NCI-H2227 treated with DMSO at 0.1 percent for 48 hours (cell line): Measurements from ENCODE around the gene IGFBP7.
"Not testable (repeated sequence)": the region's sequence is repeated elsewhere in the genome, so short reads cannot be mapped to it uniquely, and the experiment has no call there.

ENCODE experiments used
- DNase-seq: peaks from one replicate; lab custom pipeline; 2025; lab: John Stamatoyannopoulos, UW

The IGFBP7 gene

DNA sequence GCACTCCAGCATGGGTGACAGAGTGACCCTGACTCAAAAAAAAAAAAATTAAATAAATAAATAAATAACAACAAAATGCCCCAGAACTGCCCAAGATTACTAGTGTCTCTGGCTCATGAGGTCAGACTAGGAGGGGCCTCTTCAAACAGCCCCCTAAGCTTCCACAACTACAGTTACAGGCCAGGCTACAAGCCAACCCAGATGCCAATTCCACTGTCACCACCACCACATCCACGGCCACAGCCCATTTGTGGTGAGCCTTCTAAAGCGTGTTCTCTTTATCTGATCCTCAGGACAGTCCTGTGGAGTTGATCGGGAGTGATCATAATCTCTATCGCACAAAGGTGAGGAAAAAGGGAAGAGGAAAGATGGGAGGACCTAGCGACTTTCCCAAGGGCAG lies 36.6 kb downstream of the IGFBP7 start:
- no peak for DNase-seq

DNA sequence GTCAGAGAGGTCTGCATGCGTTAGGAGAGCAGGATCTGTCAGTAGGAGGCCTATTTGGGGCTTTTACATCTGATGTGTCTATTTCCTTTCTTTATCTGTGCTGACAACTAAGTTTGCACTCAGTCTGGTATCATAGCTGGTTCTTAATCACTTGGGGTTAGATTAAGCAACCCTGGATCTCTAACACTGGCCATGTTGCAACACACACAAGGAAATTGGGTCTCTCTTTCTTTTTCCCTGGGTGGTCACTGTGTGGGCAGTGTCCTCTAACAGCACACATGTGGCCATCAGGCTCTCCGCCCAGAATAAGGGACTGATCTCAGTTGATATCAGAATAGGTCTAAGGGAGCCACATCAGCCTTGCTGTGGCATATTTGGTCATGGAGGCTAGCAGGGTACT lies 38.9 kb downstream of the IGFBP7 start:
- DNase-seq, result no peak

DNA sequence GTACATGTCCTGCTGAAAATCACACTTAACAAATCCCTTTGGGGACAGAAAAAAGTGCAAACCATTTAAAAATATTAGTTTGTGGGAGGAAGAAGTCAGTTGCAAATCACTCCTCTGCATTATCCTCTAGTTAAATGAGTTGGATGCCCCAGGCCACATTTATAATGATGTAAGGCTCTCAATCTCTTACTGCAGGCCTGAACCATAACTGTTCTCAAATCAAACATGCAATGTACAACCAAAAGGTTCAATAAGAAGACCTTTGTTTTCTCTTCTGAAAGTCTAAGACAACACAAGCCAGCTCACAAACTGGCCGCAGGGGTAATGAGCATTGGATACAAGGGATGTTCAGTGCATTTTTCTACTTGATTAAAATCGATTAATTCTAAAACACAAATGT lies 39.7 kb downstream of the IGFBP7 start:
- no peak for DNase-seq

DNA sequence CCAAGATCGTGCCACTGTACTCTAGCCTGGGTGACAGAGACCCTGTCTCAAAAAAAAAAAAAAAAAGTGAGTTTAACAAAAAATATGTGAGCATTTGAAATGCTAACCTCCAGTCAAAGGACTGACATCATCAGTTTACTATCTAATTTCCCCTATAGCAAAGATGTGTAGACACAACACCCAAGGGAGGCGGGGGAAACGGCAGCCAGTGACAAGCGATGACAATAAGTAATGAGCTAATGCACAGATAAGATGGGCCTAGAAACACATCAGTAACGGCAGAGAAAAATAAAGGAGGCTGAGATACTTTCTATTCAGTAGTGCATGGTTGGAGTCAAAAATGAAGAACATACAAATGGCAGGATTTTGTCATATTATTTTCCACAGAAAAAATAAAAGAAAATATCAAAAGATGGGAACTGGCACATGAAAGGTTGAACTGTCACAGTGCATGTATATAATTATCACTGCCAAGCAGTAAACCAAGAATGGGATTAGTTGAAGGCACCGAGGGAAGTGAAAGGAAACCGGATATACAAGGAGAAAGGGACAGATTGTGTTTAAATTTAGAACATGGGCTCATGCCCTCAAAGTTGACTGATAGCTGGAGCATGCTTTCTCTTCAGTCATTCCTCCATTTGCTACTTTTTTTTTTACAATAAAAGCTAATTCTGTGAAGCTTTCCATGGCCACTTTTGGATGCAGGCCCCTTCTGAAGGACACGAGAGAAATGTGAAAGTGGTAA lies 41.8 kb downstream of the IGFBP7 start:
- no peak for DNase-seq

DNA sequence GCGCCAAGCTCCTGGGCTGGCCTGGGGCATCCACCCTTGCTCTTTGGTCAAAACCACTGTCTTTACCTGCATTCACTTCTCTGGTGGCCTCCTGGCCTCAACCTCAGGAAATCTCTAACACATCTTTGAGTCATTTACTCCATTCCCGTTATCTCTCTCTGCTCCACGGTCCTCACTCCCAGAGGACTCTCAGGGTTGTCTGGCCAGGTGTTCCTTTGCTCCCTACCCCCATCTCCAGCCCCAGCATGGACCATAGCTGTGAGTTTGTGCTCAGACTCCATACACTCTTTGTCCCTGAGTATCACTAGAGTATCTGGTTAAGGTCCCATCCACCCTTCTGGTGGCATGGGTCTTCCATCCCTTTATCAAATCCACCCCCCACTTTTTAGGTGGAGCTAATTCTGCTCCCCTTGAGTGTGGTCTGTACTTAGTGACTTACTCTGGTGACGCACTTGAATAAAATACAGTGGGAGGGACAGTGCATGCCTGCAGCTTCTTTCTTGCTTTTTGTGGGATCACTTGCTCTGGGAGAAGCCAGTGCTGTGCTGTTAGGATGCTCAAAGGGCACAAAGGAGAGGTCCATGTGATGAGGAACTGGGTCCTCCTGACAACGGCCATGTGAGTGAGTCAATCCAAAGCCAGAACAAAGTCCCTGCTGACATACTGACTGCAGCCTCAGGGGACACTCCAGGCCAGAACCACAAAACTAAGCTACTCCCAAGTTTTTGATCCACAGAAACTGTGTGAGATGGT lies 44.3 kb downstream of the IGFBP7 start:
- DNase-seq, result no peak

DNA sequence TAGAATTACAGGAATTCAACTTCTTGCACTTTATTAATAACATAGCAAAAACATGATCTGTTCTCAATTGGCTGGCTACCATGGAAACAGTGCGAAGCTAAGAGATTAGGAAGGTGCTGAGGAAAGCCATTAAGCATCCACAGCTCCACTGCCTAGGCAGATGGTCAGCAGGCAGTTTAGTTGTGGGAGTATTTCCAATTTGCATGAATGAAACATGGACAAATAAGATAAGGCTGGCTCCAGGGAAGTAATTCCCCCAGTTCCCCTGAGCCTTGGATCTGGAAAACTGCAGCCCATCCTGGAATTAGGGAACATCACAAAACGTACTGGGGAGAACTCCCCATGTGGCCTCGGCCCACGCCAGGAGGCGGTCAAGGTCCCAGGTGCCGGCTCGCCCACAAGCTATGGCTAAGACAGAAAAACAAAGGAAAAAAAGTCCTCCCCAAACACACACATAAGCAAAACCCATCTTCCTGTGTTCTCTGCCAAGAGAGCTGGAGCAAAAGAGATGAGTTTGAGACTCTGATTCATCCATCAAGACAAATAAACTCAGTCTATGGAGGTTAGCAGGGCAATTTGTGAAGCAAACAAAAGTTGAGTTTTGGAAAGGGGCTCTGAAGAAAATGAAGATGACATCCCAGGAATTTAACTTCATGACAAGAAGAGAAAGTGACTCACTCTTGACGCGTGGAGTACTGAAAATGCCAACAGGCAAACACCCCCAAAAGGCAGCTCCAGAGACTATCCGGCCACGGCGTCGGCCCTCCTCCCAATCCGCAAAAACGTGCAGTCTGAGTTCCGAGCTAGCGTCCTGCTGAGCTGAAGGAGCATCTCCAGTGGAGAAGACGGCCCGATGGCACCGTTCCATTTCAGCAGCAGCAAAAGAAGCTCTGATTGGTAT lies 45.1 kb downstream of the IGFBP7 start:
- DNase-seq, result no peak

DNA sequence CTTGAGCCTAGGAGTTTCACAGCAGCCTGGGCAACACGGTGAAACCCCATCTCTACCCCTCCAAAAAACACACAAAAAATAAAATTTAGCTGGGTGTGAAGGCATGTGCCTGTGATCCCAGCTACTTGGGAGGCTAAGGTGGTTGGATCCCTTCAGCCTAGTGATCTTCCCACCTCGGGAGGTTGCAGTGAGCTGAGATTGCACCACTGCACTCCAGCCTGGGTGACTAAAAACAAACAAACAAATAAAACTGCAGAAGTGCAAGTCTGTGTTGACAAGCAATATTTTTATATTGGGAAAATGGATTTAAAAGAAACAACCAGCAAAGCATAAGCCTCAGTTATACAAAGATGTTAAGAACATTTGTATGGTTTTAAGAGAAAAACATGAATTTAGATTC lies 46.1 kb downstream of the IGFBP7 start:
- DNase-seq, result no peak

DNA sequence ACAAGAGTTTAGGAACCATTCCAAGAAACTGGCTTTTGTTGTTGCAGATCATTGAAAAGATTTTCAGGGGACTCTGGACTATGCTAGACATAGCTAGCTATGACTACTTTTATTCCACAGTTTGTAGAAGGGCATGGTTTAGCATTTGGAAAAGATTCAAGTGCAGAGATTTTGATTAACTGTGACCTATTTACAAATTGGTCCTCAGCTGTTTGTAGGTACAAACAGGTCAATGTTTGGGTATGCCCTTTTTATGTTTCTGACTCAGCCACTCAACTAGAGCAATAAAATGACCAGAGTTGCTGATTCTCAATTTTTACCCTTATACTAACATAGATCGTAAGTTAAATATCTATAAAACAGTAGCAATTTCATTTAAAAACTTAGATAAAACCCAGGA lies 46.7 kb downstream of the IGFBP7 start:
- no peak for DNase-seq

DNA sequence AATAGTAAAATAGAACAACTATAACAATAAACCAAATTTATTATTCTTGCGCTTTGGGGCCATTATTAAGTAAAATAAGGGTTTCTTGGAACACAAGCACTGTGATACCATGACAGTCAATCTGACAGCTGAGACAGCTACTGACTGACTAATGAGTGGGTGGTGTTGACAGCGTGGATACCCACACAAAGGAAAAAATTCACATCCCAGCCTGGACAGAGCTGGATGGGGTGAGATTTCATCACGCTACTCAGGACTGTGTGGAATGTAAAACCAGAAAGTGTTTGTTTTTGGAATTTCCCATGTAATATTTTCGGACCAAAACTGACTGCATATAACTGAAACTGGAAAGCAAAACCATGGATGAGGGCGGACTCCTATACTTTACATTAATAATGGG lies 48.8 kb downstream of the IGFBP7 start:
- no peak for DNase-seq

DNA sequence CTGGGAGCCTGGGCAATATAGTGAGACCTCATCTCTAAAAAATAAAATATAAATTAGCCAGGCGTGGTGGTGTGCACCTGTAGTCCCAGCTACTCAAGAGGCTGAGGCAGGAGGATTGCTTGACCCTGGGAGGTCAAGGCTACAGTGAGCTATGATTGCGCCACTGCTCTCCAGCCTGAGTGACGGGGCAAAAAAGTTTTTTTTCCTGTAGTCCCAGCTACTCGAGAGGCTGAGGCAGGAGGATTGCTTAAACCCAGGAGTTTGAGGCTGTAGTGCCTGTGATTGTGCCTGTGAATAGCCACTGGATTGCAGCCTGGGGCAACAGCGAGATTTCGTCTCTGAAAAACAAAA lies 49.5 kb downstream of the IGFBP7 start:
- DNase-seq, result not testable (repeated sequence)

DNA sequence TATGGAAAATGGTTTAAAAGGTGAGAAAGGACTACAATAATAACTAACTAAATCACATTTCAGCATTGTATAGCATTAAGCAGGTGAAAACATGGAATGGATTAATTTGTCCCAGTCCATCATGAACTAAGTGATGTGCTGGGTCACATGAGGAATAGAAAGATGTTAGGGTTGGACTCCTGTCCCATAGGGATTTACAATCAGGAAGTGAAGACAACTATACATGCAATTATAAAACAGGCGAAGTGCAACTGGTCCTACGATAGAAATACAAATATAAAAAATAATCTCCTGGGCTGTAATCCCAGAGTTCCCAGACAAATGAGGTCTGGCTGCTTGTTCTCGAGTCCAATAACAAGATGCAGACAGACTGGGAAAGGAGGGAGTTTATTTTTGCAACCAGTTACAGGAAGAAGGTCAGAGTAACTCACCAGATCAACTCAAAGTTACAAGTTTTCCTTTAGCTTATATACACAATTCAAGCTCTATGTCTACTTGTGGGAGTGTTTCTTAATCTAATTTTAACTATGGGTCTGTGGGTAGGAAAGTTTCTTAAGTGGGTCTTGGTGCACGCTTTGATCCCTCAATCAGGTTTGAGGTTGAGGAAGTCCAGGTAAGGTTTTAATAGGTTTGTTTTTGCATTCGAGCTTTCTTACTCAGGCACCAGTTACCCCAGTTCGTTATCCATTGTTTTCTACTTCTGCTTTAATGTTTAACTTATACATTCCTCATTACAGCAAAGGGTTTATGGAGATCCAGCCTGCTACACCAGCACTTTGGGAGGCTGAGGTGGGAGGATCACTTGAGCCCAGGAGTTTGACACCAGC lies 50.1 kb downstream of the IGFBP7 start:
- DNase-seq, result no peak

DNA sequence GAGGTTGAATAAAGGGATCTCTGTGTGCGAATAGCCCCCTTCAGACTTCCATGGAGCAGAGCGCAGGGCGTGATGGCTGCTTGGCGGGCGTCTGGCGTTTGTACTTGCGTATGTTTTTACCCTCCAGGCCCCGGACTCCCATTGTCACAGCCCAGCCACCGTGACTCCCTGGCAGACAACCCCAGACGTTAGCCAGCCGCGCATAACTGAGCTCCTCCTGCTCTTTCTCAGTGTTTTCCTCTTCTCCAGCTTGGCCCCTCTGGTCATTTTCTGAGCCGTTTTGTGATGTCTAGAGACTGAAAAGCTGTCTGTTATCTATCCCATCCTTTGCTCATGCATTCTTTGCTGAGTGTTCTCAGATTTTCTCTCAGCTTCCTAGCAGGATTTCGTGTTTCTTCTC lies 54.3 kb downstream of the IGFBP7 start:
- no peak for DNase-seq

DNA sequence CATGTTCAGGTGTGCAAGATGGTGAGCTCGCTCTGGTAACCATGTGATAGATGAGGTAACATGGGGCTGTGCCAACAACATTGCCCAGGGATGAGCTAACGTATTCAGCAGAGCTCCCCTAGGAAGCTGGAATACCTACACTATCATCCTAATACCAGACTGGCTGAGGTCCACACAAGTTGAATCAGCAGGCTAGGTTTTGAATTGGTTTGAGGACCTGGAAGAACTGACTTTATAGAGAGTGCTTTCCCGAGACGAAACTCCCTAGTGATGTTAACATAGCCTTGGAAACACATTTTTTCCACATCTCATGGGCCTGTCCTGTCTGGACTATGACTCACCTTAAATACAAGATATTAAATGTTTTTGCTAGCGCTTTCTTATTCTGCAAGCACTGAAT lies 56.7 kb downstream of the IGFBP7 start:
- no peak for DNase-seq

DNA sequence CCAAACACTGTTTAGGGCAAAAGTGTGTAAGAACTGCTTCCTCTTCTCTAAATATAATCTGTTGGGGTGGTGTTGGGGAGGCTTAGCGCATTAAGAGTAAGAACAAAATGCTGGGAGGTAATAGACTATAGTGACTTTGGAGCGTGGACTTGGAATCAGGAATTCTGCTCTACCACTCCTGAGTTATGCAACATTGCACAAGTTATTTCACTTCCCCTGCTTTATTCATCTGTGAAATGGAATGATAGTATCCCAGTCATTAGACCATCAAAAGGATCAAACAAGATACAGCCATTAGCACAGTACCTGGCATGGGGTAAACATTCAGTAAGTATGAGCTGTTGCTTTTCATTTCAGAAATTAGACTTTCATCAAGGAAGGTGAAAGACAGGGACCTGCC lies 58.7 kb downstream of the IGFBP7 start:
- DNase-seq, result no peak

DNA sequence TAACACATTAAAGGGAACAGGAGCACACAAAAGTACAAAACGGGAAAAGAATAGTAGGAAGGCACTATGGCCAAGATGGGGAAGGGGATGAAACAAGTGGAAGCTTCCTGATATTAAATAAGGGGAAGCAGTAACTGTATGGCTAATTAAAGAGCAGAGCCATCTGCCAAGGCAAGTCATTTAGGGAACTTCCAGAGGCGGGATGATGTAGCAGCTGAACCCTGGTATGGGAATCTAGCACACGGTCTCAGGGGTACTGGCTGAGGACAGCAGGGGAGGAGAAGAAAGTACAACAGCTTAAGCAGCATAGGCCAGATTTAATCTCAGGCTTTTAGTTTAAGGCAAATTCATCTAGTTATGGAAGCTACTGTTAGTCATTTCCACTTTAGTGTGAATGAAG lies 59.1 kb downstream of the IGFBP7 start:
- no peak for DNase-seq

DNA sequence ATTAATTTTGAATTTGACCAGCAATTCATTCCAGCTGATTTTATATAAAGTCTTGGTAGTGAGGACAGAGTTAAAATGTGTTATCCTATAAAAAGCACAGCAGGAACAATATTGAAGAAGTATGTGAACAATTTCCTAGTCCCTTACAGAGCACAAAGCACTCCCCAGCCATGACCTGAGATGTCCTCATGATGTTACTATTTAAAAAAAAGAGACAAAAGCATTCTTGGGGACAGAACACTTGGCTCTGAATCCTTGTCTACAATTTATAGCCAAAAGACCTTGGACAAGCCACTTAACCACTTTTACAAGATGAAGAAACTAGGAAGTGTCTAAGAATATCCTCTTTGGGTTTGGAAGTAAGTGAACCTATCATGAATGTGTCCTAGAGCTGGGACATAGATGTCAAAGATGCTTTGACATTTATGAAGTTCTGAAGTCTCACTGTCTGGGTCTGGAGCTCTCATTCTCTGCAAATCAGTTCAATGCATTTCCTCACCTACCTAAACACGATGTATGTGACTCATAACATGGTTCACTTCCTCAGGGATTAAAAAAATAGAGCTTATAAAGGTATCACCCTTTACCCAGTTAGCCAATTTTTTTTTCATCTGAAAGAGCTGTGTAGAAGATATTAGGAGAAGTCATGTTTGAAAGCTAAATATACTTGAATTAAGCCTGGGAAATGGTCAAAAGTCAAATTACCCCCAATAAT lies 61.4 kb downstream of the IGFBP7 start:
- DNase-seq, result no peak

DNA sequence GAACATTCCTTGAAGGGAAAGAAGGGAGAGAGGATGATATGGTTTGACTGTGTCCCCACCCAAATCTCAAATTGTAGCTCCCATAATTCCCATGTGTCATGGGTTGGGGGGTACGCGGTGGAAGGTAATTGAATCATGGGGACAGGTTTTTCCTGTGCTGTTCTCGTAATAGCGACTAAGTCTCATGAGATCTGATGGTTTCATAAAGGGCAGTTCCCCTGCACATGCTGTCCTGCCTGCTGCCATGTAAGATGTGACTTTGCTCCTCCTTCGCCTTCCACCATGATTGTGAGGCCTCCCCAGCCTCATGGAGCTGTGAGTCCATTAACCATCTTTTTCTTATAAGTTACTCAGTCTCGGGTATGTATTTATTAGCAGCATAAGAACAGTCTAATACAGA lies 63.1 kb downstream of the IGFBP7 start:
- DNase-seq, result not testable (repeated sequence)

DNA sequence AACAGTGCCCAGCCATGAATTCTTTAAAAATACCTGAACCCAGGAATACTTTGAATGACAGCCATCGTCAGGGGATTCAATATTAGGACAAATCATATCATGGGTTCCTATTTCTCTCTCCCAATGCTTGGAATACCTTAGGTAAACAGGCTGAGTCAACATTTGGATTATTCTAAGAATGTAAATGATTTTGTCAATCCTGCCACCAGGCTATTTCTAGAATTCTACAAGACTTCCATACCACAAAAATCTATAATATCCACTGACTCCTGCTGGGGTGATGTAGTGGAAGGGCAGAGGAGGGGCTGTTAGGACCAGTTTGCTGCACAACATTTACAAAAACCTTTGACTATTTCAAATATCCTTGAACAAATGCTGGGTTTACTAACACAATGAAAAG lies 65.2 kb downstream of the IGFBP7 start:
- DNase-seq, result no peak

DNA sequence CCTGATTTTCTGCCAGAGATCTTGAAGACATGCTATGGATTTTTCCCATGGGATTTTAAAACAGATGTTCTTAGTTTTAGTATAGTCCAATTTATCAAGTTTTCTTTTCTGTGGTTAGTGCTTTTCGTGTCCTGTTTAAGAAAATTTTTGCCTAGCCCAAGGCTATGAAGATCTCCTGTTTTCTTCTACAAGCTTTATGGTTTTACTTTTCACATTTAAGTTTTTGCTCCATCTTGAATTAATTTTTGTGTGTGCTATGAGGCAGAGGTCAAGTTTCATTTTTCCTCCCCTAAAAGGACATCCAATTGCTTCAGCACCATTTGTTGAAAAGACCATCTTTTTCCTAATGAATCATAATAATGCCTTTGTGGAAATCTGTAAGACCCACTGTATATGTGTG lies 65.9 kb downstream of the IGFBP7 start:
- DNase-seq, result no peak

DNA sequence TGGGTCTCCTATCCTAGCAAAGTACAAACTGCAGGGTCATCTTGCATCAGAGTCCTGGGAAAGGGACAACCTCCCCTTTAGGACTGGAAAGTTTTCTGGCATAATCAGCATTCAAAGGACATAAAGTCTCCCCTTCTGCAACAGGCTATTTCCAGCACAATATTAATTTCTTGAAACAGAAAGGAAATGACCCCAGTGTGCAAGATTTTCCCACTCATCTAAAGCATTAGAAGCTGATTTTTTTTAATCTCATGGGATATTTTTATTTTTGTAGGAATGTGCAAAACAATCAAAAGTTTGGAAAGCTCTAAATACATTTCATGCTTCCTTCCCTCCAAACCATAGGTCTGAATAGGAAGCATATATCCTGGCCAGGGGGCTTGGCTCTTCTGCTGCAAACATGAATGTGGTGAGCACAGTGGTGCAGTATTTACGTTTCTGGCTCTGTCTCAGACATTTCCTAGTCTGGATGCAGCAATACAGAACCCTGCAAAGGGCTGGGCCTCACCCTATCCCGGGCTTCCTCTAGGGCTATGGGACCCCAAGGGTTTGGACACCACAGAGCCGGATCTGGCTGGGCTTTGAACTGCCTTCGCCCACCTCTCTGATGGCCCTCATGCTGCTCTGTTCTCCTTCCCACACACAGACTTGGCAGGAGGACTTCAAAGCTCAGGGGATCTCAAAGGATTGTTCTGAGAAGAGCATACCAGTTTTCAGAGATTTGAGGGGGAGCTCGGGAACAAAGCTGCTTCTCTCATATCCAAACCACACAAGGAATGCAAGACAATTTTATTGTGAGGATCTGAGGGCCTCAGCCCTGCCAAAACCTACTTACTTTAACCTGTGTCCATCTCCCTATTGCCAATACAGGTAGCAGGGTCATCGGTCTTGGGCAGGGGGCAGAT lies 66.6 kb downstream of the IGFBP7 start:
- no peak for DNase-seq
